ENCODE data around the gene SETD7. TPM values are rescaled to one million over a fixed set of nuclear protein-coding genes. Genes with fewer than 3 reads are reported as not detected.

The SETD7 gene
- total RNA-seq, 4 donors from 2014 or later = 73.1 to 134 (median 113) TPM

- no peaks in the 10 kb centered on the region for H3K9me3 ChIP-seq
- no peaks in the 10 kb centered on the region for H3K27me3 ChIP-seq
- no peaks in the 10 kb centered on the region for H3K4me1 ChIP-seq
- TF ChIP-seq, protein P1, sequence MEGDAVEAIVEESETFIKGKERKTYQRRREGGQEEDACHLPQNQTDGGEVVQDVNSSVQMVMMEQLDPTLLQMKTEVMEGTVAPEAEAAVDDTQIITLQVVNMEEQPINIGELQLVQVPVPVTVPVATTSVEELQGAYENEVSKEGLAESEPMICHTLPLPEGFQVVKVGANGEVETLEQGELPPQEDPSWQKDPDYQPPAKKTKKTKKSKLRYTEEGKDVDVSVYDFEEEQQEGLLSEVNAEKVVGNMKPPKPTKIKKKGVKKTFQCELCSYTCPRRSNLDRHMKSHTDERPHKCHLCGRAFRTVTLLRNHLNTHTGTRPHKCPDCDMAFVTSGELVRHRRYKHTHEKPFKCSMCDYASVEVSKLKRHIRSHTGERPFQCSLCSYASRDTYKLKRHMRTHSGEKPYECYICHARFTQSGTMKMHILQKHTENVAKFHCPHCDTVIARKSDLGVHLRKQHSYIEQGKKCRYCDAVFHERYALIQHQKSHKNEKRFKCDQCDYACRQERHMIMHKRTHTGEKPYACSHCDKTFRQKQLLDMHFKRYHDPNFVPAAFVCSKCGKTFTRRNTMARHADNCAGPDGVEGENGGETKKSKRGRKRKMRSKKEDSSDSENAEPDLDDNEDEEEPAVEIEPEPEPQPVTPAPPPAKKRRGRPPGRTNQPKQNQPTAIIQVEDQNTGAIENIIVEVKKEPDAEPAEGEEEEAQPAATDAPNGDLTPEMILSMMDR (IDR thresholded peaks at IDR 0.05 in 4 of 5, conservative IDR thresholded peaks at IDR 0.05 in 1 of 5) = no peak
- TF ChIP-seq POLR2A (IDR thresholded peaks at IDR 0.05) = no peak
- H3K27ac ChIP-seq = peak overlapping the region in 3 of 4 donors; percentile 49 to 64 (median 54)
- peak; percentile 28 to 76 for DNase-seq
- no peaks in the 10 kb centered on the region for H3K36me3 ChIP-seq
- intact Hi-C loops (cut with DNase I; ENCODE audit: low total_unique reads) = no loop called here
- no peak overlapping the region for H3K4me3 ChIP-seq
- ATAC-seq = peak; percentile 76 to 92
- in situ Hi-C loops (cut with MboI; ENCODE audit: low sequenced_read_pairs in 4 of 4) = no loop called here
These were observed 40.1 kb upstream of the SETD7 start for GRCh38 chr4:139596034-139596683.

DNA sequence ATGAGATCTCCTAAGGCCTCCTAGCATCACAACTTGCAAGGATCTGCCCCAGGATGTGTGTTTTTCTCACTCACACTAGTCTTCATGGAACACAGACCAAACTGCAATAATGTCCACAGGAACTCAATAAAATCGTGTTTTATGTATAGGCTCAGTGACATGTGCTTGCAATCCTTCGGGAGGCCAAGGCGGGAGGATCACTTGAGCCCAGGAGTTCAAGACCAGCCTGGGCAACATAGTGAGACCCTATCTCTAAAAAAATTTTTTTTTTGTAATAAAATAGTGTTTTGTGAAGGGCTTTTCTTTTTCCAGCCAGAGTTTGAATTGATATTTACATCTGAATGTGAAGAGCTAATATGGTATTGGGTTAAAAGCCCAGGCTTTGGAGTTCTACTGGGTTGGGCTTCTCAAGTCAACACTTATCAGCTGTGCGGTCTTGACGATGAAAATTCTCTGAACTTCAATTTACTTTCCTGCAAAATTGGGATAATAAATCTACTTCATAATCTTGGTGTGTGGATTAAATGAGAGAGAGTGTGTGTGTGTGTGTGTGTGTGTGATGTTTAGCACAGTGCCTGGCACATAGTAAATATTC, 38.7 kb upstream of the SETD7 start:
- H3K4me1 ChIP-seq = no peaks in the 10 kb centered on the region
- ATAC-seq = no peak
- no peak for TF ChIP-seq POLR2A (IDR thresholded peaks at IDR 0.05)
- TF ChIP-seq, protein P1 (IDR thresholded peaks at IDR 0.05 in 4 of 5, conservative IDR thresholded peaks at IDR 0.05 in 1 of 5) = no peak
- in situ Hi-C loops (cut with MboI; ENCODE audit: low sequenced_read_pairs in 4 of 4) (no loop called here), intact Hi-C loops (cut with DNase I; ENCODE audit: low total_unique reads) (no loop called here)
- H3K4me3 ChIP-seq = no peak overlapping the region
- no peak overlapping the region for H3K27ac ChIP-seq
- H3K9me3 ChIP-seq = no peaks in the 10 kb centered on the region
- H3K27me3 ChIP-seq = no peaks in the 10 kb centered on the region
- no peak for DNase-seq
- H3K36me3 ChIP-seq = no peaks in the 10 kb centered on the region

DNA sequence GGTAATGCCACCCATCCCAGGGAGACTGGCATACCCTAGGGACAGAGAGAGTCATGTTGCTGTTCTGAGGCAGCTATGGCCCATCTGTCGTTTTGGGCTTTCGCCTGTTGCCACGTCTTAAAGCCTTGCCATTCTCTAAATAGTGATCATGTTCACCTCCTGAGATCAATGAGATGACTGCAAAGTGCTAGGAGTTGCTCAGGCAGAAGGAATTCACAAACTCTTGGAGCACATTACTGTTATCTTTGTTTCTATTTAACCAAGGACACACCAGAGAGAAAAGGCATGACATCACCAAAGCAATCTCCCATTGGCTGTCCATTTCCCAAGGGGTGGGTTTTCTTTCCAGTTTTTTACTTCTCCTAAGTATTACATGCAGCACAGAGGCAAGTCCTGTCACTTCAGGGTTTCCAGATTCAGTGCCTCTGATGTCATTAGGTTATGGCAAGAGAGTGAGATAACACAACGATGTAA, 37.1 kb upstream of the SETD7 start:
- Histone ChIP-seq H3K9me3 (no peaks in the 10 kb centered on the region), H3K4me1 (no peaks in the 10 kb centered on the region), H3K27me3 (no peaks in the 10 kb centered on the region), H3K27ac (no peak overlapping the region), H3K4me3 (no peak overlapping the region), H3K36me3 (no peaks in the 10 kb centered on the region)
- DNase-seq (no peak), ATAC-seq (no peak)
- TF ChIP-seq, protein P1 (IDR thresholded peaks at IDR 0.05 in 4 of 5, conservative IDR thresholded peaks at IDR 0.05 in 1 of 5) = no peak
- no peak for TF ChIP-seq POLR2A (IDR thresholded peaks at IDR 0.05)
- intact Hi-C loops (cut with DNase I; ENCODE audit: low total_unique reads) (no loop called here), in situ Hi-C loops (cut with MboI; ENCODE audit: low sequenced_read_pairs in 4 of 4) (no loop called here)

- H3K27me3 ChIP-seq = no peaks in the 10 kb centered on the region
- H3K4me1 ChIP-seq = no peaks in the 10 kb centered on the region
- H3K4me3 ChIP-seq = no peak overlapping the region
- ATAC-seq (peak in 1 of 2 donors; percentile 38), DNase-seq (peak in 1 of 2 donors; percentile 19)
- intact Hi-C loops (cut with DNase I; ENCODE audit: low total_unique reads) (no loop called here), in situ Hi-C loops (cut with MboI; ENCODE audit: low sequenced_read_pairs in 4 of 4) (no loop called here)
- no peaks in the 10 kb centered on the region for H3K9me3 ChIP-seq
- H3K27ac ChIP-seq = no peak overlapping the region
- TF ChIP-seq, protein P1 (IDR thresholded peaks at IDR 0.05 in 4 of 5, conservative IDR thresholded peaks at IDR 0.05 in 1 of 5) = no peak
- TF ChIP-seq POLR2A (IDR thresholded peaks at IDR 0.05) = no peak
- H3K36me3 ChIP-seq = no peaks in the 10 kb centered on the region
These were observed 33.5 kb upstream of the SETD7 start for GRCh38 chr4:139589336-139590018.

Data from gastrocnemius medialis (tissue), 4 donors.